ENCODE measurements around the gene PTGR3. TPM values are rescaled to one million over a fixed set of nuclear protein-coding genes. Genes with fewer than 3 reads are reported as not detected.
"Not testable (repeated sequence)": the region's sequence is repeated elsewhere in the genome, so short reads cannot be mapped to it uniquely, and the experiment has no call there.

Gene PTGR3
- total RNA-seq, 2 experiments from 2014 or later, result 28.4 to 33.0 TPM

DNA sequence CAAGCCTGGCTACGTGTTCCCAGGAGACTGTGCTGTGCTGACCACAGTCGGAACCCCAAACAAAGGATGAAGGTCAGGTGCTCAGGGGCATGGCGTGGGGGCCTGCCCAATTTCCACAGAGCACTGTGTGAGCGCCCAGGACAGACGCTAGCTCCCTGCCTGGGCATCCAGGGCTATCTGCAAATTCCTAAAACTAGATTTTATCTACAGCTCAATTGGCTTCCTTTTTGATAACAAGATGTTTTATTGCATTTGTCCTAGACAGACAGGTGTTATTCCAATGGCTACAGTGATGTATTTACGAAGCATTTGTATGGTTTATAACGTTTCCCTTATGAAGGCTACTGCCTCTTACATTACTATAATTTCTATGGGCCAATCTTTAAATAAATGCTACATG is 16.0 kb downstream of the PTGR3 start:
- DNase-seq, result no peak
- H3K27ac Mint-ChIP-seq, result no peak overlapping the region
- H3K9me3 Mint-ChIP-seq, result no peaks in the 10 kb centered on the region
- CTCF ChIA-PET, result no interaction called here
- intact Hi-C loops (cut with micrococcal nuclease), result no loop called here
- no peaks in the 10 kb centered on the region for H3K27me3 Mint-ChIP-seq (ENCODE audit: low read depth)
- no peaks in the 10 kb centered on the region for H3K36me3 Mint-ChIP-seq (ENCODE audit: low read depth)
- H3K4me1 Mint-ChIP-seq (ENCODE audit: low read depth), result peaks cover 5% of the 10 kb centered on the region
- no peak overlapping the region for H3K4me3 Mint-ChIP-seq

DNA sequence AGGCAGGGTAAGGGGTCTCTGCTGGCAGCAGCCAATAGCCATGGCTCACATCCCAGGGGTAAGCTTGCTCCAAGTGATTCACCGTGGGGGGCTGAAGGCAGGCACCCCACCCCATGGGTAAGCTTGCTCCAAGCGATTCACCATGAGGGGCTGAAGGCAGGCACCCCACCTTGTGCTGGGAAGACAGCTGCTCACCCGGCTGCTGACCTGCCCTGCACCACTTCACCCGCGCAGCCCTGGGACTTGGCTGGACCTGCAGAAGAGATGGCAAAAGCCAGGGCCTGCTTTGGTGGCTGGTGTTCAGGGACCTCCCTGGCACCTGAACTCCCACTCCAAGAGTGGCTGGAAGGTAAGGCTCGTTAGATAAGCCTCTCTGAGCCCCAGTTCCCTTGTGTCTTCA is 19.2 kb downstream of the PTGR3 start:
- Mint-ChIP-seq H3K27me3 (ENCODE audit: low read depth) (no peaks in the 10 kb centered on the region), H3K4me1 (ENCODE audit: low read depth) (peaks cover 3% of the 10 kb centered on the region), H3K9me3 (no peaks in the 10 kb centered on the region), H3K36me3 (ENCODE audit: low read depth) (no peaks in the 10 kb centered on the region), H3K4me3 (no peak overlapping the region), H3K27ac (no peak overlapping the region)
- intact Hi-C loops (cut with micrococcal nuclease), result no loop called here
- no peak for DNase-seq
- CTCF ChIA-PET, result no interaction called here

DNA sequence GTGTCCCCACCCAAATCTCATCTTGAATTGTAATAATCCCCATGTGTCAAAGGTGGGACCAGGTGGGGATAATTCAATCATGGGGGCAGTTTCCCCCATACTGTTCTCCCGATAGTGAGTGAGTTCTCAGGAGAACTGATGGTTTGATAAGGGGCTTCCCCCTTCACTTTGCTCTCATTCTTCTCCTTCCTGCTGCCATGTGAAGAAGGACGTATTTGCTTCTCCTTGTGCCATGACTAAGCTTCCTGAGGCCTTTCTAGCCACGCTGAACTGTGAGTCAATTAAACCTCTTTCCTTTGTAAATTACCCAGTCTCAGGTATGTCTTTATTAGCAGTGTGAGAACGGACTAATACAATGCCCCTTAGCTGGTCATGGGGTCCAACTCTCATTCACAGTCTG is 21.2 kb downstream of the PTGR3 start:
- DNase-seq; H3K4me1 Mint-ChIP-seq (ENCODE audit: low read depth); H3K27ac Mint-ChIP-seq; H3K36me3 Mint-ChIP-seq (ENCODE audit: low read depth); intact Hi-C loops (cut with micrococcal nuclease); H3K27me3 Mint-ChIP-seq (ENCODE audit: low read depth); H3K4me3 Mint-ChIP-seq; H3K9me3 Mint-ChIP-seq; CTCF ChIA-PET: not testable (repeated sequence)

DNA sequence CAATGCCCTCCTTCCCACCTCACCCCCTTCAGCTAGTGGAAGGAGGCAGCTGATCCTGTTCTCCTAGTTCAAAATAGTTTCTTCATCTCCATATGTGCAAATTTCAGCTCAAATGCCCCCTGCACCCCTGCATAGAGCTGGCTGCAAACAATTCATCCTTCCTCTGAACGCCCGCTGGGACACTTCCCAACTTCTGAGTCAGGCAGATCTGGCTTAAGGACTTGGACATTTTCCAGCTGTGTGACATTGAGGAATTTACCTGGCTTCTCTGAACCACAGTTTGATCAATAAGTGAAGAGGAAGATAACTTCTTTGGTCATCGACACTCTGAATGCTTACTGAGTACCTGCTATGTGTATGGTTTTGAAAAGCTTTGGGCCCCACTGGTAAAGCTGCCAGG is 23.5 kb downstream of the PTGR3 start:
- Mint-ChIP-seq H3K27me3 (ENCODE audit: low read depth) (no peaks in the 10 kb centered on the region), H3K27ac (no peak overlapping the region), H3K4me1 (ENCODE audit: low read depth) (no peaks in the 10 kb centered on the region), H3K9me3 (no peaks in the 10 kb centered on the region), H3K36me3 (ENCODE audit: low read depth) (no peaks in the 10 kb centered on the region), H3K4me3 (no peak overlapping the region)
- no peak for DNase-seq
- intact Hi-C loops (cut with micrococcal nuclease), result no loop called here
- CTCF ChIA-PET, result no interaction called here

DNA sequence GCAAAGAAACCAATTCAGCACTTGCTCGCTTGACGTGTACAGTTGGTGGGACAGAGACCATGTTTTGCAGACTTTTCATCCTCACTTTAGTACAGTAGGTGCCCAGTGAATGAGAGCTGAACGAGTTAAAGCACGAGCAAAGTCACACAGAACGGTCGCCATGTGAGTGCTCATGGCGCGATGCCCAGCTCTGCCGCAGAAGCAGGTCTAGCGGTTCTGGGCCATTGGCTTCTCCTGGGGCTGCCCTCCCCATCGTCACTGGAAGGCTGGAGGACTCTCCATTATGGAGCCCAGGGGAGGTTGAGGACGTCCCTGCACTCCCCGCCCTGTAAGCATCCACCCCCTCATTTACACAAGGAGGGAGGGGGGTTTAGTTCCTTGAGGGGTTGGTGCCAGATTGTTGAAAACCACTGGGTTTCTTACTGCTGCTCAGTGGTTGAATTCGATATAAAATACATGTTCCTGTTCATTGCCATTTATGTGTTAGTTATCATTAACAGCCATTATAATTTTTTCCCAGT is 24.9 kb downstream of the PTGR3 start:
- H3K4me3 Mint-ChIP-seq, result no peak overlapping the region

DNA sequence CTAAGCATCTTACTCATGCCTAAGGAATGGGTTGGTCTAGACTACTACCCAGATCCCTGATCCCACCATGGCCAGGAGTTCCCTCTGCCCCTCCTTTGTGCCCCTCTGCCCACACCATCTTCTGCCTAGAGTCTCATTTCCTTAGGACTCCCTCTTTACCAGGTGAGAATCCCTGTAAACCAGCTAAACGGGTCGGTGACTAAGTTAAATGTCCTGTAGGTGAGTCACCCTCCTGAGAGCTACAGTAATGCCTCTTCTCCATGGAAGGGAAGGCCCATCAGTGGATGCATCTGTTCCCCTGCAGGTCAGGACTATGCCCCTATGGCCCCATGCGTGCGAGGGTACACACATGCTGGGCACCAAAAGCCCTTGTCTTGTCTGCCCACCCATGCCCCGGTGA is 25.4 kb downstream of the PTGR3 start:
- Mint-ChIP-seq H3K27me3 (ENCODE audit: low read depth) (no peaks in the 10 kb centered on the region), H3K27ac (no peak overlapping the region), H3K4me3 (no peak overlapping the region), H3K36me3 (ENCODE audit: low read depth) (no peaks in the 10 kb centered on the region), H3K4me1 (ENCODE audit: low read depth) (no peaks in the 10 kb centered on the region), H3K9me3 (no peaks in the 10 kb centered on the region)
- intact Hi-C loops (cut with micrococcal nuclease), result no loop called here
- CTCF ChIA-PET, result interaction anchor here (1.1 kb wide), 1 partner anchor 128 kb away, joined by 3 read pairs; no protein-coding TSS in a partner anchor
- no peak for DNase-seq

More for the DNA sequence above, 24.9 kb downstream of the PTGR3 start:
- DNase-seq, result no peak
- Mint-ChIP-seq H3K27me3 (ENCODE audit: low read depth) (no peaks in the 10 kb centered on the region), H3K9me3 (no peaks in the 10 kb centered on the region), H3K36me3 (ENCODE audit: low read depth) (no peaks in the 10 kb centered on the region), H3K4me1 (ENCODE audit: low read depth) (no peaks in the 10 kb centered on the region), H3K27ac (no peak overlapping the region)
- CTCF ChIA-PET, result no interaction called here
- intact Hi-C loops (cut with micrococcal nuclease), result no loop called here

DNA sequence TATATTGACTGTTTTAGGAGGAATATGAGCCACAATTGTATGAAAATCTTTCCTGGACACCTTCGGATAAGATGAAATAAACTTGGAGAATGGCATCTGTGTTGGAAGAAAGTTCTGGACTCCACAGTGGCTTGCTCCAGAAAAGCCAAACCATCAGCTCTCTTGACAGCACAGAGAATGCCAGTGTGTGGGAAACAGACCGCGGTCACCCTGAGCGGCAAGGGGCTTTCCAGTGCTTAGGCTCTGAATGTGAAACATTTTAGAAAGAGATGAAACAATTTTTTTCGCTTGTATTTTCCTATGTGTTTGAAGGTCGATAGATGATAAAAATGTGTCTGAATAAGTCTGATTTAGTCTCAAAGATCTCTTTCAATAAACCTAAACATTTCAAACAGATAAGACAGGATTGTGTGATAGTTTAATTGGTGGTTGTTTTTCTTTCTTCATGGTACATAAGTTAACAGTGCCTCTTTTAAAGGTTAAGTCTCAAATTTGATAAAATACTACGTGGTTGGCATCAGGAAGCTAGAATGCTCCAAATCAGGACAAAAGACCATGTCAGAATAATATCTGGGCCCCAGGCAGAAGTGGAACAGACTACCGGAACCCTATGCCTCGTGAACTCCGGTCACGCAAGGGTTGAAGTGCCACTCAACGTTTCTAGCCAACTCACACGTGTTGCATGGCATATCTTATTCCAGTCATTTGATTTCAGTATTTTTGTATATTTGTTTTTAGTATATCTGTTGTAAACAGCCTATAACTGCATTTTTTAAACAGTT is 28.9 kb downstream of the PTGR3 start:
- no peak for DNase-seq
- intact Hi-C loops (cut with micrococcal nuclease), result no loop called here
- no peaks in the 10 kb centered on the region for H3K36me3 Mint-ChIP-seq (ENCODE audit: low read depth)
- CTCF ChIA-PET, result no interaction called here
- no peak overlapping the region for H3K4me3 Mint-ChIP-seq
- no peak overlapping the region for H3K27ac Mint-ChIP-seq
- no peaks in the 10 kb centered on the region for H3K9me3 Mint-ChIP-seq
- no peaks in the 10 kb centered on the region for H3K27me3 Mint-ChIP-seq (ENCODE audit: low read depth)
- H3K4me1 Mint-ChIP-seq (ENCODE audit: low read depth), result no peaks in the 10 kb centered on the region

DNA sequence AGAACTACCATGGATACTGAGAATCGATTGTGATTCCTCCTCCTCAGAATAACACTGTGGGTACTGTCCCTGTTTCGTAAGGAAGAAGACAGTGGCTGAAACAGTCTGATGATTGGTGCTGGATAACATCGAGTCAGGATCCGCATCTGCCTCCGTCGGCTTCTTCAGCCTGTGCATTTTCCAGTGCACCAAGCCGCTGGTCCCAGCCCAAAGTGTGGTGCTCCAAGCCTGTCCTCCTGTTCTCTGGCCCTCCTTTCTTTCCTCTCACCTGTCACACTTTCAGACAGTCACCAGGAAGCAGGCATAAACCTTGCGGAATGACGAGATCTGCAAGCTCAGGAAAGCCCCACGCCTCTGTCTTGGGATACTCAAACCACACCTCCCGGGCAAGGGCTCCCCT is 30.6 kb downstream of the PTGR3 start:
- H3K4me3 Mint-ChIP-seq, result no peak overlapping the region
- CTCF ChIA-PET, result no interaction called here
- no peak overlapping the region for H3K27ac Mint-ChIP-seq
- no peaks in the 10 kb centered on the region for H3K36me3 Mint-ChIP-seq (ENCODE audit: low read depth)
- intact Hi-C loops (cut with micrococcal nuclease), result no loop called here
- H3K4me1 Mint-ChIP-seq (ENCODE audit: low read depth), result peaks cover under 1% of the 10 kb centered on the region
- H3K27me3 Mint-ChIP-seq (ENCODE audit: low read depth), result no peaks in the 10 kb centered on the region
- no peaks in the 10 kb centered on the region for H3K9me3 Mint-ChIP-seq
- no peak for DNase-seq

DNA sequence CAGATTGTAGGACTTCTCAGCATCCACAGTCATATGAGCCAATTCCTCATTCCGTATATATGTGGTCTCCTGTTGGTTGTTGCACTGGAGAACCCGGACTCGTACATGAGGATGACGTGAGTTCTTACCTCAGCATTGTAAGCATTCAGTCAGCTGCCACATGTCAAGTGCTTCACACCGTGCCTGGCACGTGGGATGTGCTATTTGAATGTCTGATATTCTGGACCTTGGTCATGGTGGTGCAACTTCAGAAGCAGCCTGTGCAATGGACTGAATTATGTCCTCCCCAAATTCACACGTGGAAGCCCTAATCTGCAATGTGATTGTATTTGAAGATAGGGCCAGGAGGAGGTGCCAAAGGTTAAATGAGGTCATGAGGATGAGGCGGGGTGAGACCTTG is 32.1 kb downstream of the PTGR3 start:
- Mint-ChIP-seq H3K4me1 (ENCODE audit: low read depth) (peaks cover 3% of the 10 kb centered on the region), H3K9me3 (no peaks in the 10 kb centered on the region), H3K4me3 (no peak overlapping the region), H3K36me3 (ENCODE audit: low read depth) (no peaks in the 10 kb centered on the region), H3K27ac (no peak overlapping the region), H3K27me3 (ENCODE audit: low read depth) (no peaks in the 10 kb centered on the region)
- DNase-seq, result no peak
- CTCF ChIA-PET, result interaction anchor here (0.6 kb wide), 1 partner anchor 304 kb away, joined by 3 read pairs; no protein-coding TSS in a partner anchor
- intact Hi-C loops (cut with micrococcal nuclease), result no loop called here

DNA sequence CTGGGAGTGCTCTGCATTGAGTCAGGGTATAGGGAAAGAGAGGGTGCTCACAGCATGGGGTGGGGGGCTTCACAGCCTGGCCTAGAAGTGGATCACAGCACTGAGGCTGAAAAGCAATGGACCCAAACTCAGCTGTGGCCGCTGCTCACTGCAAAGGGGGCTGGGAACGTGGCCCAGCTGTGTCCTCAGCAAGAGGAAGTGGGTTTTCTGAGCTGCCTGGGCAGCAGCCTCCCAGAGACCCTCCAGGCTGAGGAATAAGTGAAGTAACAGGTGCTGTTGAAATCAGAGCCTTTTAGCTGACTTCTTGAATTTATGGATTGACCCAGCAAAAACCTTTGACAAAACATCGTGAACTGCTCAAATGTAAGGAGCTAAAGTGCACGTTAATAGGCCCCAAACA is 35.2 kb downstream of the PTGR3 start:
- peaks cover 3% of the 10 kb centered on the region for H3K4me1 Mint-ChIP-seq (ENCODE audit: low read depth)
- no peak overlapping the region for H3K4me3 Mint-ChIP-seq
- H3K27me3 Mint-ChIP-seq (ENCODE audit: low read depth), result no peaks in the 10 kb centered on the region
- intact Hi-C loops (cut with micrococcal nuclease), result loop anchor here (5.0 kb wide), 1 partner anchor 304 kb away; no protein-coding TSS in a partner anchor
- H3K27ac Mint-ChIP-seq, result no peak overlapping the region
- DNase-seq, result no peak
- H3K9me3 Mint-ChIP-seq, result no peaks in the 10 kb centered on the region
- no peaks in the 10 kb centered on the region for H3K36me3 Mint-ChIP-seq (ENCODE audit: low read depth)
- CTCF ChIA-PET, result interaction anchor here (0.5 to 0.6 kb wide), 2 partner anchors 78 to 1279 kb away, joined by 3 to 5 read pairs; no protein-coding TSS in a partner anchor

DNA sequence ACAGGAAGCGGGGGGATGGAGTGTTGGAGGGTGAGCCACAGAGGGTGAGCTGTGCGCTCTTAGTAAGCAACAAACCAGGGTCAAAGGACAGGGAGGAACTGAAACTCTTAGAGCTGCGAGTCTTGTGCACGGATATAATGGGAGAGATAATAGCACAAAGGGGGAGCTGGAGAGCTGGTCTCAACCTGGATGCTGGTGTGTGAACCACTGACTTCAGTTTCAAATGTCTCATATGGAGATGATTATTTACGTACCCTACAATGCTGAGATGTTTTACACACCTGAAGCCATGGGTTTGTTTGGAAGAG is 35.9 kb downstream of the PTGR3 start:
- no peak for DNase-seq
- CTCF ChIA-PET, result interaction anchor here (0.7 kb wide), 1 partner anchor 276 kb away, joined by 3 read pairs; no protein-coding TSS in a partner anchor

DNA sequence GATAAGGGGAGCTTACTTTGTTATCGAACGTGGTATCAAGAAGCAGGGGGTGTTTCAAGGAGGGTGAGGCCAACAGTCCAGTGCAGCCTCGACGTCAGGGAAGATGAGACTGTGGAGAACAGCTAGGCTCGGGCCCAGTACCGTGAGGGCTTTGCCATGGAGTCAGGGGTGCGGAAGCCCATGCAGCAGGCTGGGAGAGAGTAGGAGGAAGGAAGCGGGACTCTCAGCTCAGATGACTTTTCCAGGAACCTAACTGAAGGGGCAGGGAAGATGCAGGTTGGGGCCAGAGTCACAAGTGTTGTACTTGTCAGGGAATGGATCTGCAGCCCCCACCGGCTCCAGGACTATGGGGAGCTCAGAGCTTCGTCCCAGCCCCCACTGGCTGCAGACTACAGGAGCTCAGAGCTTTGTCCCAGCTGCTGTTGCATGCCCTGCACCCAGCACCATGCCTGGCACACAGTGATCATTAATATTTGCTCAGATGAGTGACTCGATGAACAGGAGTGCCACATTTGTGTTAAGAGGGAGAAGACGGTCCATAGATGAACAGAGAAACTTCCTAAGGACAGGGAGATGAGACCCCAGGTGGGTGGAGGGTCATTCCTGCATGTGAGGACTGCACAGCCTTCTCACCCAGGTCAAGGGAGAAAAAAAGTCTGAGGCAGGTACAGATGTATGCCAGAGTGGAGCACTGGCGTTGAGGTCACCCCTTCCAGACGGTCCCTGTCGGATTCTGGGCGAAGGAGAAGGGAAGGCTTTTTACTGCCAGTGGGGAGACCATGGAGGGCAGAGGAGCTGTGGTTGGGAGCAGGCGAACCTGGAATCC is 36.4 kb downstream of the PTGR3 start:
- Mint-ChIP-seq H3K4me1 (ENCODE audit: low read depth) (peaks cover 3% of the 10 kb centered on the region), H3K27me3 (ENCODE audit: low read depth) (no peaks in the 10 kb centered on the region)
- CTCF ChIA-PET, result interaction anchor here (0.7 kb wide), 1 partner anchor 275 kb away, joined by 3 read pairs; no protein-coding TSS in a partner anchor

More for the DNA sequence above, 35.9 kb downstream of the PTGR3 start:
- H3K27ac Mint-ChIP-seq, result no peak overlapping the region
- H3K36me3 Mint-ChIP-seq (ENCODE audit: low read depth), result no peaks in the 10 kb centered on the region
- no peak overlapping the region for H3K4me3 Mint-ChIP-seq
- no peaks in the 10 kb centered on the region for H3K27me3 Mint-ChIP-seq (ENCODE audit: low read depth)
- intact Hi-C loops (cut with micrococcal nuclease), result loop anchor here (5.0 kb wide), 1 partner anchor 304 kb away; no protein-coding TSS in a partner anchor
- peaks cover 3% of the 10 kb centered on the region for H3K4me1 Mint-ChIP-seq (ENCODE audit: low read depth)
- H3K9me3 Mint-ChIP-seq, result no peaks in the 10 kb centered on the region

More for the DNA sequence above, 36.4 kb downstream of the PTGR3 start:
- no peak overlapping the region for H3K4me3 Mint-ChIP-seq
- intact Hi-C loops (cut with micrococcal nuclease), result loop anchor here (5.0 kb wide), 1 partner anchor 305 kb away; no protein-coding TSS in a partner anchor
- no peak overlapping the region for H3K27ac Mint-ChIP-seq
- no peaks in the 10 kb centered on the region for H3K9me3 Mint-ChIP-seq
- H3K36me3 Mint-ChIP-seq (ENCODE audit: low read depth), result no peaks in the 10 kb centered on the region
- no peak for DNase-seq
